Natural killer cell (primary cell): Measurements from ENCODE around the gene LRFN3. TPM values are rescaled to one million over a fixed set of nuclear protein-coding genes. Genes with fewer than 3 reads are reported as not detected.

Experiments
- ATAC-seq, 3 donors: fragments of 150-1000 bp in 2 of 3; fragments of 200-7000 bp in 1 of 3; cut with Tn5 transposase; 1 replicate in 1 of 3; 2 replicates in 2 of 3; pipeline ENCODE4 v1.10.0; 2021; ENCODE audit warnings: mild to moderate bottlenecking in 2 of 3, moderate library complexity in 2 of 3
- DNase-seq, 2 donors: peaks; one replicate each; pipeline versions ENCODE4 v3.0.0 to v3.0.0-alpha.2; 2013 to 2021; ENCODE audit warnings: mixed read lengths in 1 of 2
- H3K27ac ChIP-seq: one replicate; pipeline ENCODE4 v1.5.1; 2013; ENCODE audit warnings: mild to moderate bottlenecking, low read length
- H3K27me3 ChIP-seq: one replicate; pipeline ENCODE4 v1.6.1; 2013; ENCODE audit warnings: low read length; ENCODE audit not compliant: control insufficient read depth, insufficient read depth
- H3K36me3 ChIP-seq: one replicate; pipeline ENCODE4 v1.6.1; 2013; ENCODE audit warnings: low read length; ENCODE audit not compliant: control insufficient read depth, insufficient read depth
- H3K4me1 ChIP-seq: one replicate; pipeline ENCODE4 v1.6.1; 2013; ENCODE audit warnings: low read length; ENCODE audit not compliant: control insufficient read depth, insufficient read depth
- H3K4me3 ChIP-seq: one replicate; pipeline ENCODE4 v1.5.1; 2013; ENCODE audit warnings: low read length
- H3K9me3 ChIP-seq: one replicate; pipeline ENCODE4 v1.6.1; 2013; ENCODE audit warnings: low read length; ENCODE audit not compliant: control insufficient read depth, insufficient read depth
- H3K27ac Mint-ChIP-seq, 2 donors: one replicate each; pipeline ENCODE4 v1.8.0; 2022; ENCODE audit warnings: mild to moderate bottlenecking in 2 of 2, mixed read lengths in 2 of 2, moderate library complexity in 1 of 2
- H3K27me3 Mint-ChIP-seq, 2 donors: one replicate each; pipeline ENCODE4 v1.8.0; 2022; ENCODE audit warnings: low read depth in 2 of 2, mixed read lengths in 2 of 2
- H3K36me3 Mint-ChIP-seq: one replicate; pipeline ENCODE4 v1.8.0; 2022; ENCODE audit warnings: mixed read lengths
- H3K4me1 Mint-ChIP-seq, 2 donors: one replicate each; pipeline ENCODE4 v1.8.0; 2022; ENCODE audit warnings: mixed read lengths in 2 of 2
- H3K4me3 Mint-ChIP-seq: one replicate; pipeline ENCODE4 v1.8.0; 2022; ENCODE audit warnings: mild to moderate bottlenecking, moderate library complexity, mixed read lengths
- H3K9me3 Mint-ChIP-seq, 2 donors: one replicate each; pipeline ENCODE4 v1.8.0; 2022; ENCODE audit warnings: mixed read lengths in 2 of 2
- CTCF ChIP-seq: fragments of 200-600 bp; IDR thresholded peaks from one replicate; pipeline ENCODE4 v1.8.0; 2022; ENCODE audit warnings: antibody characterized with exemption
- WGBS: methylation state at CpG from one replicate; pipeline ENCODE4 v1.1.7; 2013; ENCODE audit warnings: missing lambda C conversion rate; ENCODE audit not compliant: insufficient coverage; 5-methylcytosine and 5-hydroxymethylcytosine counted together
- intact Hi-C: fragments of 100-400 bp; cut with micrococcal nuclease; formaldehyde crosslinking; loops from one replicate; pipeline ENCODE4 v1.14.2; 2022
- total RNA-seq, 4 donors: library from RNA; stranded (reverse); fragments of 120-200 nt in 1 of 4; gene quantifications; one replicate each; pipeline versions ENCODE4 v1.2.3 to v1.2.4, GENCODE V29; 2013 to 2022

LRFN3 gene
- total RNA-seq, 3 donors from 2014 or later (not counting 1 experiment from before 2014, with no cell fraction given) = 2.6 to 9.3 (median 3.2) TPM

GRCh38 chr19:35986664-35987570 lies 50.7 kb downstream of the LRFN3 start:
- no peak for TF ChIP-seq CTCF
- H3K9me3 ChIP-seq = no peaks in the 10 kb centered on the region
- no peaks in the 10 kb centered on the region for H3K36me3 Mint-ChIP-seq
- peaks cover 32 to 47% of the 10 kb centered on the region in 2 donors for H3K27me3 Mint-ChIP-seq
- DNase-seq = peak in 1 of 2 donors; percentile 37
- H3K27me3 ChIP-seq = peaks cover 15% of the 10 kb centered on the region
- intact Hi-C loops = no loop called here
- no peak overlapping the region for H3K4me3 ChIP-seq
- 8% methylated on average over 51 of the region's 54 CpGs for WGBS
- no peak overlapping the region for H3K27ac Mint-ChIP-seq
- peak overlapping the region; percentile 65 for H3K4me3 Mint-ChIP-seq
- ATAC-seq = peak in 2 of 3 donors; percentile 38 to 53
- no peak overlapping the region for H3K27ac ChIP-seq
- no peaks in the 10 kb centered on the region for H3K9me3 Mint-ChIP-seq
- no peaks in the 10 kb centered on the region for H3K36me3 ChIP-seq
- H3K4me1 ChIP-seq = peaks cover 9% of the 10 kb centered on the region
- H3K4me1 Mint-ChIP-seq = peaks cover 0 to 8% of the 10 kb centered on the region in 2 donors

GRCh38 chr19:35987571-35987896 lies 51.4 kb downstream of the LRFN3 start:
- Mint-ChIP-seq H3K4me3 (no peak overlapping the region), H3K9me3 (no peaks in the 10 kb centered on the region), H3K27me3 (peaks cover 32 to 47% of the 10 kb centered on the region in 2 donors), H3K27ac (no peak overlapping the region), H3K36me3 (no peaks in the 10 kb centered on the region), H3K4me1 (peaks cover 0 to 8% of the 10 kb centered on the region in 2 donors)
- peaks cover 9% of the 10 kb centered on the region for H3K4me1 ChIP-seq
- no peak overlapping the region for H3K4me3 ChIP-seq
- H3K36me3 ChIP-seq = no peaks in the 10 kb centered on the region
- H3K9me3 ChIP-seq = no peaks in the 10 kb centered on the region
- 35% methylated on average over 8 of the region's 8 CpGs for WGBS
- intact Hi-C loops = no loop called here
- H3K27ac ChIP-seq = no peak overlapping the region
- no peak for ATAC-seq
- H3K27me3 ChIP-seq = peaks cover 15% of the 10 kb centered on the region
- no peak for DNase-seq
- no peak for TF ChIP-seq CTCF

- Mint-ChIP-seq H3K36me3 (no peaks in the 10 kb centered on the region), H3K4me1 (peaks cover 0 to 8% of the 10 kb centered on the region in 2 donors), H3K27me3 (peaks cover 31 to 44% of the 10 kb centered on the region in 2 donors), H3K4me3 (no peak overlapping the region), H3K9me3 (no peaks in the 10 kb centered on the region), H3K27ac (no peak overlapping the region)
- H3K9me3 ChIP-seq = no peaks in the 10 kb centered on the region
- DNase-seq = no peak
- ATAC-seq = no peak
- no peak overlapping the region for H3K4me3 ChIP-seq
- WGBS = 100% methylated on average over 3 of the region's 3 CpGs
- intact Hi-C loops = no loop called here
- no peak overlapping the region for H3K27ac ChIP-seq
- TF ChIP-seq CTCF = no peak
- H3K27me3 ChIP-seq = peaks cover 15% of the 10 kb centered on the region
- H3K36me3 ChIP-seq = no peaks in the 10 kb centered on the region
- H3K4me1 ChIP-seq = peaks cover 10% of the 10 kb centered on the region
Measured at GRCh38 chr19:35988824-35989223, 52.6 kb downstream of the LRFN3 start.
